ACC112 (cell line): ENCODE data around the gene GAS6.

Source experiments
- H2AFZ ChIP-seq: fragments of 200-600 bp; sonication (generic); one replicate; pipeline ENCODE4 v1.6.0; 2017; ENCODE audit warnings: antibody characterized with exemption, low read length; ENCODE audit not compliant: unreplicated experiment
- H3K27ac ChIP-seq: fragments of 200-600 bp; sonication (generic); 2 replicates; pipeline ENCODE4 v1.5.1; 2014; ENCODE audit warnings: low read depth, mild to moderate bottlenecking, antibody characterized with exemption, low read length, moderate library complexity
- H3K27me3 ChIP-seq: fragments of 200-600 bp; sonication (generic); 2 replicates; pipeline ENCODE4 v1.6.1; 2014; ENCODE audit warnings: mild to moderate bottlenecking, antibody characterized with exemption, low read length, moderate library complexity, mixed read lengths; ENCODE audit not compliant: insufficient read depth
- H3K36me3 ChIP-seq: fragments of 200-600 bp; sonication (generic); 2 replicates; pipeline ENCODE4 v1.6.1; 2016; ENCODE audit warnings: mild to moderate bottlenecking, antibody characterized with exemption, low read length, moderate library complexity, mixed read lengths; ENCODE audit not compliant: insufficient read depth
- H3K4me1 ChIP-seq: fragments of 200-600 bp; sonication (generic); one replicate; pipeline ENCODE4 v1.6.1; 2016; ENCODE audit warnings: low read length, mixed read lengths; ENCODE audit not compliant: insufficient read depth, unreplicated experiment, control insufficient read depth
- H3K4me3 ChIP-seq: fragments of 200-600 bp; sonication (generic); 2 replicates; pipeline ENCODE4 v1.5.1; 2014; ENCODE audit warnings: mild to moderate bottlenecking, low read depth, low read length
- H3K79me2 ChIP-seq: fragments of 200-600 bp; sonication (generic); one replicate; pipeline ENCODE4 v1.6.0; 2016; ENCODE audit warnings: low read length; ENCODE audit not compliant: control insufficient read depth, unreplicated experiment, insufficient read depth

Gene GAS6

GRCh38 chr13:113856716-113857065 is 7.2 kb downstream of the GAS6 start:
- Histone ChIP-seq H2AFZ (no peak overlapping the region), H3K27me3 (no peaks in the 10 kb centered on the region), H3K27ac (peak overlapping the region; percentile 12; the same call in 1 of the 2 replicates), H3K79me2 (peaks cover 63% of the 10 kb centered on the region), H3K4me1 (peaks cover 13% of the 10 kb centered on the region), H3K36me3 (no peaks in the 10 kb centered on the region), H3K4me3 (peak overlapping the region; percentile 18; the same call in 1 of the 2 replicates)

DNA sequence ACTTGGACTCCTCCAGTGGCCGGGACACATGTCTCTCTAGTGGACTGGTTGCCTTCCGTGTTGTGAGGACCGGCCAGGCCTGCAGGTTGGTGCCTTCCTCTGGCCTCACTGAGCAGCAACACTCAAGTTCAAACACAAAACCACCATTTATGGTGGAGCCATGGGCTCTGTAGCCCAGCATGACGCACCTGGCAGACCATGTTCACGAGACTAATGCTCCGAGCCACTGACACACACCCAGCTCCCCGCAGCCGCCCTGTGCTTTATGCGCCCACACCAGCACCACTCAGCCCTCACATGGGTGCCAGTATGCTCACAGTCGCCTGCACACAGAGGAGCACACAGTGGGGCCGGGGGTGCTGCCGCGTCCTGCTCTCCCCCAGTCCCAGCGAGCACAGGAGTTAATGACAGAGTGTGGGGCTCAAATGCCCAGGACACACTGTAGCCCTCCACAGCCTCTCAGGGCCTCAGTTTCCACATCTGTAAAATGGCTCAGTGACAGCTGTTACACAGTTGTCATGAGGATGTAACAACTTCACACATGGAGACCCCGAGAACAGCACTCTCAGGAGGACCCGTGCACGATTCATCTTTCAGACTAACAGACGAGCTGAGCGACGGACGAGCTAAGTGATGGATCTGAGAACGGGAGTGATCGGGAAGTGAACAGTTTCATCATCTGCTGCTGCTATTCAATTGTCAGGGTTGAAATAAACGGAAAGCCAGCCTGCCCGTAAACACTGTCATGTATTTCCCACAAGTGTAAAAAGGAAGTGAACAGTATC is 7.8 kb downstream of the GAS6 start:
- peaks cover 58% of the 10 kb centered on the region for H3K79me2 ChIP-seq
- H3K4me1 ChIP-seq: peaks cover 13% of the 10 kb centered on the region
- H3K27ac ChIP-seq: no peak overlapping the region
- H2AFZ ChIP-seq: no peak overlapping the region
- H3K4me3 ChIP-seq: peak overlapping the region; percentile 18; the same call in 1 of the 2 replicates
- no peaks in the 10 kb centered on the region for H3K27me3 ChIP-seq
- H3K36me3 ChIP-seq: no peaks in the 10 kb centered on the region

- peaks cover 13% of the 10 kb centered on the region for H3K4me1 ChIP-seq
- H3K36me3 ChIP-seq: no peaks in the 10 kb centered on the region
- no peak overlapping the region for H3K4me3 ChIP-seq
- H2AFZ ChIP-seq: no peak overlapping the region
- H3K27ac ChIP-seq: no peak overlapping the region
- H3K27me3 ChIP-seq: no peaks in the 10 kb centered on the region
- H3K79me2 ChIP-seq: peaks cover 51% of the 10 kb centered on the region
Measured at GRCh38 chr13:113855012-113855921, 8.6 kb downstream of the GAS6 start.

GRCh38 chr13:113854238-113855011 is 9.5 kb downstream of the GAS6 start:
- peaks cover 13% of the 10 kb centered on the region for H3K4me1 ChIP-seq
- no peaks in the 10 kb centered on the region for H3K36me3 ChIP-seq
- H3K27ac ChIP-seq: no peak overlapping the region
- H3K79me2 ChIP-seq: peaks cover 53% of the 10 kb centered on the region
- no peak overlapping the region for H3K4me3 ChIP-seq
- H3K27me3 ChIP-seq: no peaks in the 10 kb centered on the region
- no peak overlapping the region for H2AFZ ChIP-seq

GRCh38 chr13:113853518-113854237 is 10.2 kb downstream of the GAS6 start:
- Histone ChIP-seq H3K79me2 (peaks cover 52% of the 10 kb centered on the region), H3K36me3 (no peaks in the 10 kb centered on the region), H3K27me3 (no peaks in the 10 kb centered on the region), H3K27ac (no peak overlapping the region), H3K4me1 (peaks cover 15% of the 10 kb centered on the region), H3K4me3 (no peak overlapping the region), H2AFZ (no peak overlapping the region)

DNA sequence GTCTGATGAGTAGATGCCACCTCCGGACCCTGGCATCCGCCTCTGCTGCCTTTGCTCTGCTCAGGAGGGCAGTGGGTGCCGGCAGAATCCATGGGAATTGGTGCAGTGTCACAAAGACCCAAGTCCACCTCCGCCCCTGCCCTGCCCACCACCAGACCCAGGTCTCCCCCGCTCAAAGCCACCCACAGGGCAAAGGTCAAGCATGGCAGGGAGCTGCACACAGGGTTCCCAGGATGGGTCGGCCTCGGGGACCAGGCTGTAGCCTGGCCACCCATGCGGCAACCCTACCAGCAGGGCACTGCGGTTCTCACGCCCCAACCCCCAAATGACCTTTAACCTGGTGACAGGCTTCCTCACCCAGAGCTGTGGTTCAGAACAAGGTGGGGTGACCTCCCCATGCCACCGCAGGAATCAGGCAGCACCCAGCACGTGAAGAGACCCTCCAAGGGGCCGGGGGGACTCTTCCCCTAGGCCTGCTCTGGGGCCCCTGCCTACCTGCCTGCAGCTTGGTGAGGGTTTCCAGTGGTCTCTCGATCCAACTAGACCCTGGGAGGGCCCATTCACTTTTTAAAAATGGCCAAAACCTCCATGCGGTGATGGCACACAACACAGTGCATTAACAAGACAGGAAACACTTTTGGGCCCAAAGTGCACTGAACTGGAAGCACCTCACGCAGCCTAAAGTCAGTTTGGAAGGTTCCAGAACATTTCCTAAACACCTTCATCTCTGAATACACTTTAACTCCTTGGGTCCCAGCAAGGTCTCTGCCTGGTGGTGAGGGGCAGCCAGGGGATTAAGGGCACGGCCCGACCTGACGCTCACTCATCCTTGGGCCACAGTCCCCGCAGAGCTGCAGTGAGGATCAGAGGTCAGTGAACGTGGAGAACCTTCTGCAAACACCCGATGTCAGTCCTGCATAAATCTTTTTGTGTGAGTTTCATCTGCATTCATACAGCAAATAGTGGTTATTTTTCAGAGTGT is 11.0 kb downstream of the GAS6 start:
- Histone ChIP-seq H3K27ac (no peak overlapping the region), H2AFZ (no peak overlapping the region), H3K36me3 (no peaks in the 10 kb centered on the region), H3K79me2 (peaks cover 51% of the 10 kb centered on the region), H3K27me3 (no peaks in the 10 kb centered on the region), H3K4me3 (no peak overlapping the region), H3K4me1 (peaks cover 15% of the 10 kb centered on the region)

- H3K4me3 ChIP-seq: no peak overlapping the region
- no peaks in the 10 kb centered on the region for H3K27me3 ChIP-seq
- H3K36me3 ChIP-seq: no peaks in the 10 kb centered on the region
- peaks cover 49% of the 10 kb centered on the region for H3K79me2 ChIP-seq
- H3K27ac ChIP-seq: no peak overlapping the region
- peaks cover 10% of the 10 kb centered on the region for H3K4me1 ChIP-seq
- no peak overlapping the region for H2AFZ ChIP-seq
Measured at GRCh38 chr13:113851826-113852535, 11.9 kb downstream of the GAS6 start.

DNA sequence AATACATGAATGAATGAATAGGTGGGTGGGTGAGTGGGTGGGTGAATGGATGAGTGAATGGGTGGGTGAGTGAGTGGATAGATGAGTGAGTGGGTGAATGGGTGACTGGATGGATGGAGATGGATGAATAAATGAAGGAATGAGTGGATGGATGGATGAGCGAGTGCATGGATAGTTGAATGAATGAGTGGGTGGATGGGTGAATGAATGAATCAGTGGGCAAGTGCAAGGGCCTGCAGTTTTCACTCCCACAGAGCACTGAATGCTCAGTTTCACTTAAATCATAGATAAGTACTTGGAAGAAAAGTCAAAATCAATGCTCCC is 12.4 kb downstream of the GAS6 start:
- no peak overlapping the region for H3K4me3 ChIP-seq
- no peak overlapping the region for H3K27ac ChIP-seq
- H3K27me3 ChIP-seq: no peaks in the 10 kb centered on the region
- H3K4me1 ChIP-seq: peaks cover 5% of the 10 kb centered on the region
- H3K79me2 ChIP-seq: peaks cover 47% of the 10 kb centered on the region
- H3K36me3 ChIP-seq: no peaks in the 10 kb centered on the region
- no peak overlapping the region for H2AFZ ChIP-seq
